Endodermal cell (in vitro differentiated cells): ENCODE results near the gene ZBTB7C. TPM values are rescaled to one million over a fixed set of nuclear protein-coding genes. Genes with fewer than 3 reads are reported as not detected.

ENCODE experiments used
- DNase-seq: peaks from one replicate; pipeline ENCODE4 v3.0.0-alpha.2; 2017
- H3K27ac ChIP-seq: 2 replicates; pipeline ENCODE4 v1.5.1; 2013; ENCODE audit warnings: mild to moderate bottlenecking, low read depth, low read length, moderate library complexity
- H3K27me3 ChIP-seq: 2 replicates; pipeline ENCODE4 v1.6.1; 2013; ENCODE audit warnings: mild to moderate bottlenecking, low read length, moderate library complexity; ENCODE audit not compliant: insufficient read depth, control insufficient read depth, poor library complexity, severe bottlenecking
- H3K36me3 ChIP-seq: 2 replicates; pipeline ENCODE4 v1.7.0; 2013; ENCODE audit warnings: mild to moderate bottlenecking, low read length, moderate library complexity; ENCODE audit not compliant: control insufficient read depth, insufficient read depth
- H3K4me1 ChIP-seq: one replicate; pipeline ENCODE4 v1.7.0; 2013; ENCODE audit warnings: low read length; ENCODE audit not compliant: control insufficient read depth, insufficient read depth
- H3K4me3 ChIP-seq: 2 replicates; pipeline ENCODE4 v1.5.1; 2013; ENCODE audit warnings: mild to moderate bottlenecking, low read length, moderate library complexity
- H3K9ac ChIP-seq: 2 replicates; pipeline ENCODE4 v1.6.1; 2013; ENCODE audit warnings: mild to moderate bottlenecking, low read length, moderate library complexity; ENCODE audit not compliant: poor library complexity, severe bottlenecking; ENCODE audit errors: extremely low read depth
- H3K9me3 ChIP-seq: 2 replicates; pipeline ENCODE4 v1.6.1; 2013; ENCODE audit warnings: mild to moderate bottlenecking, low read length, moderate library complexity; ENCODE audit not compliant: control insufficient read depth
- H3K27ac Mint-ChIP-seq: 2 replicates; pipeline ENCODE4 v1.8.0; 2020; ENCODE audit warnings: mixed read lengths
- H3K27me3 Mint-ChIP-seq: 2 replicates; pipeline ENCODE4 v1.8.0; 2021; ENCODE audit warnings: mild to moderate bottlenecking, mixed read lengths; ENCODE audit not compliant: insufficient read depth
- H3K36me3 Mint-ChIP-seq: 2 replicates; pipeline ENCODE4 v1.8.0; 2020; ENCODE audit warnings: low read depth, mixed read lengths
- H3K4me1 Mint-ChIP-seq: 2 replicates; pipeline ENCODE4 v1.8.0; 2020; ENCODE audit warnings: mixed read lengths
- H3K4me3 Mint-ChIP-seq: 2 replicates; pipeline ENCODE4 v1.8.0; 2020; ENCODE audit warnings: mild to moderate bottlenecking, moderate library complexity, mixed read lengths
- H3K9me3 Mint-ChIP-seq: 2 replicates; pipeline ENCODE4 v1.8.0; 2020; ENCODE audit warnings: mild to moderate bottlenecking, mixed read lengths
- WGBS, 2 experiments: methylation state at CpG; one replicate each; pipeline versions ENCODE4 v1.1.5 to v1.1.7; 2013; ENCODE audit warnings: missing lambda C conversion rate in 2 of 2, mixed read lengths in 1 of 2; ENCODE audit not compliant: insufficient coverage in 1 of 2, insufficient read length in 1 of 2; 5-methylcytosine and 5-hydroxymethylcytosine counted together
- total RNA-seq, 2 donors: library from RNA; stranded (reverse); fragmentation: NEBNext Ultra II Directional in 1 of 2; extraction: Animal tissue kit (Norgen Biotek cat#: 25700) in 1 of 2; gene quantifications; 2 replicates in 1 of 2; 3 replicates in 1 of 2; pipeline ENCODE4 v1.2.1, GENCODE V29; 2021
- TF ChIP-seq, protein P1 (sequence below): fragments of 200-600 bp; sonication (generic); conservative IDR thresholded peaks from 2 replicates; pipeline ENCODE4 v1.5.0; 2021; ENCODE audit warnings: antibody characterized with exemption, mild to moderate bottlenecking

The ZBTB7C gene
- total RNA-seq, 2 donors from 2014 or later, result 0.31 to 0.62 TPM

DNA sequence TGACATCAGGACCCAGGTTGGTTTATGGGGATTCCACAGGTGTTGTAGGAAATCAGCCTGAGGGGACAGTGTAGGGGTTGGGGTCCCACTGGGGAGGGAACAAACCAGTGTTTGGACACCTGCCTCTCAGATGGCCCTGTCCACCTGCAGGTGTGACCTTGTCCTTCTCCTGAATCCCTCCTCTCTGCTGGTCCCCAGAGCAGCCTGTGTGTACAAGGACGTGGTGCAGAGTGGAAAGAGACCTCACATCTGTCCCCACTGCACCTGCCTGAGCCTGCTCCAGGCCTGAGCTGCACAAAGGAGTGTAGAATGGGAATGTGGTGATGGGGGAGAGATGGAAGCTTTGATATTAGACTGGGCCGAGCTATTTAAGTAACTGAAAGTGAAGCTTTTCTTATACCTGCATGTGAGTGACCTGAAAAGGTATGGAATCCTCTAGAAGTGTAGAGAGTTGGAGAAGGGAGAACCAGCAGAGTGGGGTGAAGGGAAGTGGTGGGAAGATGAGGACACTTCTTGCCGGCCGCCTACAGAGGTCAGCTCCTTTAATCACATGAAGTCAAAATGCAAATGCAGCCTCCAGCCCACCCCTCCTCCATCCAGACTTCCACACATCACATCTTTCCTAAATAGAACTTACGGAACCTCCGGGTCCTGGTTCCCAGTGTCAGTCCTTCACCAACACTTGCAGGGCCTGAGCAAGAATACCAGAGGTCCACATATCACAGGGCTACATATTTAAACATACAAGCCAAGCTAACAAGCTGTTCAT is 389.4 kb downstream of the ZBTB7C start:
- peak; percentile 30 for DNase-seq
- Mint-ChIP-seq H3K27me3 (peaks cover 17% of the 10 kb centered on the region), H3K4me1 (peaks cover 3% of the 10 kb centered on the region), H3K4me3 (no peak overlapping the region), H3K9me3 (no peaks in the 10 kb centered on the region), H3K36me3 (no peaks in the 10 kb centered on the region), H3K27ac (no peak overlapping the region)
- TF ChIP-seq, protein P1, sequence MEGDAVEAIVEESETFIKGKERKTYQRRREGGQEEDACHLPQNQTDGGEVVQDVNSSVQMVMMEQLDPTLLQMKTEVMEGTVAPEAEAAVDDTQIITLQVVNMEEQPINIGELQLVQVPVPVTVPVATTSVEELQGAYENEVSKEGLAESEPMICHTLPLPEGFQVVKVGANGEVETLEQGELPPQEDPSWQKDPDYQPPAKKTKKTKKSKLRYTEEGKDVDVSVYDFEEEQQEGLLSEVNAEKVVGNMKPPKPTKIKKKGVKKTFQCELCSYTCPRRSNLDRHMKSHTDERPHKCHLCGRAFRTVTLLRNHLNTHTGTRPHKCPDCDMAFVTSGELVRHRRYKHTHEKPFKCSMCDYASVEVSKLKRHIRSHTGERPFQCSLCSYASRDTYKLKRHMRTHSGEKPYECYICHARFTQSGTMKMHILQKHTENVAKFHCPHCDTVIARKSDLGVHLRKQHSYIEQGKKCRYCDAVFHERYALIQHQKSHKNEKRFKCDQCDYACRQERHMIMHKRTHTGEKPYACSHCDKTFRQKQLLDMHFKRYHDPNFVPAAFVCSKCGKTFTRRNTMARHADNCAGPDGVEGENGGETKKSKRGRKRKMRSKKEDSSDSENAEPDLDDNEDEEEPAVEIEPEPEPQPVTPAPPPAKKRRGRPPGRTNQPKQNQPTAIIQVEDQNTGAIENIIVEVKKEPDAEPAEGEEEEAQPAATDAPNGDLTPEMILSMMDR, result no peak
- no peaks in the 10 kb centered on the region for H3K36me3 ChIP-seq
- H3K9me3 ChIP-seq, result no peaks in the 10 kb centered on the region
- no peak overlapping the region for H3K4me3 ChIP-seq
- no peaks in the 10 kb centered on the region for H3K27me3 ChIP-seq
- no peaks in the 10 kb centered on the region for H3K4me1 ChIP-seq
- H3K27ac ChIP-seq, result no peak overlapping the region
- 78 to 90% methylated on average over 1 to 6 of the region's 6 CpGs for WGBS, 2 experiments
- H3K9ac ChIP-seq, result no peak overlapping the region

- Mint-ChIP-seq H3K27ac (no peak overlapping the region), H3K4me1 (peaks cover 4% of the 10 kb centered on the region), H3K9me3 (no peaks in the 10 kb centered on the region), H3K4me3 (no peak overlapping the region), H3K36me3 (no peaks in the 10 kb centered on the region), H3K27me3 (peaks cover 17% of the 10 kb centered on the region)
- 90 to 92% methylated on average over 1 to 3 of the region's 3 CpGs for WGBS, 2 experiments
- DNase-seq, result peak; percentile 22
- Histone ChIP-seq H3K27ac (no peak overlapping the region), H3K9ac (no peak overlapping the region), H3K4me1 (no peaks in the 10 kb centered on the region), H3K27me3 (no peaks in the 10 kb centered on the region), H3K9me3 (no peaks in the 10 kb centered on the region), H3K4me3 (no peak overlapping the region), H3K36me3 (no peaks in the 10 kb centered on the region)
- TF ChIP-seq, protein P1, result no peak
Observed at GRCh38 chr18:48018851-48019250, 390.3 kb downstream of the ZBTB7C start.

- Mint-ChIP-seq H3K27me3 (peaks cover 17% of the 10 kb centered on the region), H3K4me3 (no peak overlapping the region), H3K9me3 (no peaks in the 10 kb centered on the region), H3K4me1 (peaks cover 6% of the 10 kb centered on the region), H3K36me3 (no peaks in the 10 kb centered on the region), H3K27ac (no peak overlapping the region)
- Histone ChIP-seq H3K9me3 (no peaks in the 10 kb centered on the region), H3K4me3 (no peak overlapping the region), H3K9ac (no peak overlapping the region), H3K27ac (no peak overlapping the region), H3K4me1 (no peaks in the 10 kb centered on the region), H3K27me3 (no peaks in the 10 kb centered on the region), H3K36me3 (no peaks in the 10 kb centered on the region)
- TF ChIP-seq, protein P1, result no peak
- DNase-seq, result peak; percentile 5
- WGBS, 2 experiments, result 96 to 100% methylated on average over 2 of the region's 2 CpGs
Observed at GRCh38 chr18:48017635-48018034, 391.5 kb downstream of the ZBTB7C start.
